HFF-Myc (cell line): ENCODE data around the gene ACSS3.
A peak's percentile ranks its signal among the peaks of the same experiment; 100 is the strongest.

ENCODE experiments used
- DNase-seq: peaks from one replicate; pipeline ENCODE4 v3.0.0-alpha.2; 2011; ENCODE audit warnings: low read depth; ENCODE audit errors: extremely low read depth
- H3K4me3 ChIP-seq: replicated peaks from 2 replicates; pipeline ENCODE4 v1.5.1; 2011; ENCODE audit warnings: low read depth, mild to moderate bottlenecking, control low read depth, low read length
- CTCF ChIP-seq: IDR thresholded peaks from 2 replicates; pipeline ENCODE4 v1.5.1; 2012; ENCODE audit warnings: mild to moderate bottlenecking, low read depth, low read length, control low read depth; ENCODE audit errors: missing control alignments

ACSS3 gene

GRCh38 chr12:81257947-81258551 lies 180.2 kb downstream of the ACSS3 start:
- TF ChIP-seq CTCF: peak; percentile 25
- H3K4me3 ChIP-seq: no peak overlapping the region
- peak; percentile 20 for DNase-seq

GRCh38 chr12:81259360-81259759 lies 181.5 kb downstream of the ACSS3 start:
- no peak overlapping the region for H3K4me3 ChIP-seq
- TF ChIP-seq CTCF: no peak
- DNase-seq: no peak

- DNase-seq: no peak
- H3K4me3 ChIP-seq: no peak overlapping the region
- no peak for TF ChIP-seq CTCF
These were observed 183.8 kb downstream of the ACSS3 start for GRCh38 chr12:81261508-81262207.

- TF ChIP-seq CTCF: no peak
- no peak overlapping the region for H3K4me3 ChIP-seq
- no peak for DNase-seq
These were observed 185.2 kb downstream of the ACSS3 start for GRCh38 chr12:81263072-81263471.

- no peak for DNase-seq
- no peak for TF ChIP-seq CTCF
- no peak overlapping the region for H3K4me3 ChIP-seq
These were observed 192.5 kb downstream of the ACSS3 start for GRCh38 chr12:81270385-81270784.

- DNase-seq: no peak
- H3K4me3 ChIP-seq: no peak overlapping the region
- TF ChIP-seq CTCF: no peak
These were observed 197.0 kb downstream of the ACSS3 start for GRCh38 chr12:81274637-81275529.
